Transverse colon (tissue), 4 donors: ENCODE data around the gene NFS1. TPM values are rescaled to one million over a fixed set of nuclear protein-coding genes. Genes with fewer than 3 reads are reported as not detected.

Experiments used
- DNase-seq: peaks from one replicate; pipeline ENCODE4 v3.0.0-alpha.2; 2019
- H3K27ac ChIP-seq, 4 donors: fragments of 200-600 bp; sonication (generic); 2 replicates each; pipeline ENCODE4 v1.5.1; 2016 to 2018; ENCODE audit warnings: inconsistent platforms in 4 of 4
- H3K27me3 ChIP-seq: fragments of 200-600 bp; sonication (generic); 2 replicates; pipeline ENCODE4 v1.5.1; 2017; ENCODE audit warnings: inconsistent platforms
- H3K36me3 ChIP-seq, 4 donors: fragments of 200-600 bp; sonication (generic); 2 replicates each; pipeline ENCODE4 v1.5.1; 2017 to 2019; ENCODE audit warnings: inconsistent platforms in 4 of 4
- H3K4me1 ChIP-seq, 4 donors: fragments of 200-600 bp; sonication (generic); 2 replicates each; pipeline ENCODE4 v1.5.1; 2017 to 2020; ENCODE audit warnings: inconsistent platforms in 4 of 4
- H3K4me3 ChIP-seq, 4 donors: fragments of 200-600 bp; sonication (generic); 1 replicate in 1 of 4; 2 replicates in 3 of 4; pipeline versions ENCODE4 v1.5.1 to v1.6.1; 2017 to 2019; ENCODE audit warnings: inconsistent platforms in 4 of 4
- H3K9me3 ChIP-seq, 2 donors: fragments of 200-600 bp; sonication (generic); 2 replicates each; pipeline ENCODE4 v1.5.1; 2017 to 2019; ENCODE audit warnings: inconsistent platforms in 2 of 2
- CTCF ChIP-seq, 5 experiments: fragments of 200-600 bp in 3 of 5; fragments of 450-650 bp in 2 of 5; sonication (generic) in 3 of 5; IDR thresholded peaks; 1 replicate in 2 of 5; 2 replicates in 3 of 5; pipeline ENCODE4 v1.5.1; 2016 to 2017; ENCODE audit warnings: antibody characterized with exemption in 5 of 5, inconsistent platforms in 3 of 5, mild to moderate bottlenecking in 2 of 5, moderate library complexity in 1 of 5
- EP300 ChIP-seq: sonication (generic); formaldehyde crosslinking; IDR thresholded peaks from one replicate; pipeline ENCODE4 v1.6.1; 2017; ENCODE audit warnings: antibody characterized with exemption, low read depth
- POLR2A ChIP-seq: fragments of 450-650 bp; IDR thresholded peaks from one replicate; pipeline ENCODE4 v1.6.1; 2016; ENCODE audit warnings: antibody characterized with exemption, mild to moderate bottlenecking, moderate library complexity
- POLR2AphosphoS5 ChIP-seq, 3 donors: sonication (generic); formaldehyde crosslinking; IDR thresholded peaks; one replicate each; pipeline ENCODE4 v1.6.1; 2016; ENCODE audit warnings: antibody characterized with exemption in 3 of 3
- WGBS, 2 donors: methylation state at CpG; one replicate each; pipeline ENCODE4 v1.1.5; 2018; ENCODE audit warnings: low coverage in 1 of 2; 5-methylcytosine and 5-hydroxymethylcytosine counted together
- in situ Hi-C, 4 donors: fragments of 200-750 bp; cut with MboI; loops; one replicate each; pipeline versions ENCODE4 v1.15.0 to v1.15.1; 2017; ENCODE audit warnings: low sequenced_read_pairs in 3 of 4, low pct_ligation_motif_present in 1 of 4, low pct_unique_long_range_greater_than_20kb in 1 of 4
- intact Hi-C: fragments of 100-400 bp; cut with DNase I; formaldehyde crosslinking; loops from one replicate; pipeline ENCODE4 v1.15.1; 2023; ENCODE audit warnings: low total_unique reads
- total RNA-seq, 4 donors: library from RNA; depleted of rRNA; stranded (reverse); fragments of >200 nt; gene quantifications; one replicate each; pipeline ENCODE4 v1.1.0, GENCODE V29; 2016

Gene NFS1
- total RNA-seq, 4 donors from 2014 or later: 28.4 to 54.1 (median 42.0) TPM

DNA sequence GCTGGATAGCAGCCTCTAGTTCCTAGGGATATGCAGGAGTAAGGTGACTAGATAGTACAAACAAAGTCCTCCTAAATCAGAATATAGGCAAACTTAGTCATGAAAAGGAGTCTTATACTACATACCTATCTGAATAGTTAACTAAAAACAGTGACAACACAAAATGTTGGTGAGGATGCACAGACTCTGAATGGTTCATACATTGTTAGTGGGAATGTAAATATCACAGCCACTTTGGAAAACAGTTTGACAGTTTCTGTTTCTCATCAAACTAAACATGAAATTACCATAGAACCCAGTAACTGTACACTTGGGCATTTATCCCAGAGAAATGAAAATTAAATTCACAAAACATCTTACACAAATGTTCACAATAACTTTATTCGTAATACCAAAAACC is 17.2 kb downstream of the NFS1 start:
- intact Hi-C loops: no loop called here
- no peak for DNase-seq
- TF ChIP-seq CTCF (IDR thresholded peaks at IDR 0.05) (no peak), POLR2AphosphoS5 (IDR thresholded peaks at IDR 0.05) (peak in 1 of 3 donors; percentile 32)
- Histone ChIP-seq H3K27ac (peak overlapping the region in 1 of 4 donors; percentile 1), H3K4me1 (no peaks in the 10 kb centered on the region), H3K9me3 (no peaks in the 10 kb centered on the region), H3K27me3 (no peaks in the 10 kb centered on the region), H3K4me3 (no peak overlapping the region), H3K36me3 (peaks cover 0 to 9% (median 3%) of the 10 kb centered on the region in 4 donors)
- in situ Hi-C loops: no loop called here
- 86 to 92% methylated on average over 1 of the region's 1 CpG for WGBS, 2 donors

DNA sequence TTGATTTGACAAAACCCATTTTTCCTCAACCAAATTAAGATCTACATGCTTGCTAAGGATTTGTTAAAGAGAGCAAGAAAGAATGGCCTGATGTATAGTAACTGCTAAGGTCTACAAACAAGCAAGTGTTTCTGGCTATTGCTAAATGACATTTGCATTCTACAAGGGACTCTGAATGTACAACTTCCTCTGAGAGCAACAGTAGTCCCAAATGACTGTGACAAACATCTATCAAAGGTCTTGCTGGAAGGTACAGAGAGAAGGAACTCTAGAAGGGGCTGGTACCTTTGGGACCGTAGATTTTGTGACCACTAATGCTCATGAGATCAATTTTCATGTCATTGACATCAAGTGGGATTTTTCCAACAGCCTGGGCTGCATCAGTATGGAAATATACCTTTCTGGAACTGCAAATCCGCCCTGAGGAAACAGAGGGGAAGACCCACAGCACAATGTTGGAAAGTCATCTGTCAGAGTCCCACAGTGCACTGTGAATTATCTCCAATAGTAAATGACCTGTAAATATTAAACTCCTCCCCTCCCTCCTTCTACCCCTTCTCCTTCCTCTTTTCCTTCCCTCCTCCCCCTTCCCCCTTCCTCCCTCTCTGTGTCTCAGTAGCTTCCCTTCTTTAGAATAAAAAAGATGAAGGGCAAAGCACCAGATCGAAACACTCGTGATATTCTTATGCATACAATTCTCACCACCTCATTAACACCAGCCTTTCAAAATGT is 18.5 kb downstream of the NFS1 start:
- intact Hi-C loops (no loop called here), in situ Hi-C loops (no loop called here)
- Histone ChIP-seq H3K4me3 (no peak overlapping the region), H3K27me3 (no peaks in the 10 kb centered on the region), H3K27ac (no peak overlapping the region), H3K4me1 (no peaks in the 10 kb centered on the region), H3K9me3 (no peaks in the 10 kb centered on the region), H3K36me3 (peaks cover 0 to 8% (median 3%) of the 10 kb centered on the region in 4 donors)
- TF ChIP-seq EP300 (no peak), POLR2A (no peak), CTCF (IDR thresholded peaks at IDR 0.05) (no peak), POLR2AphosphoS5 (IDR thresholded peaks at IDR 0.05) (no peak)
- 60 to 71% methylated on average over 2 to 4 of the region's 4 CpGs for WGBS, 2 donors
- DNase-seq: no peak

- WGBS, 2 donors: 96 to 100% methylated on average over 2 to 8 of the region's 8 CpGs
- Histone ChIP-seq H3K9me3 (no peaks in the 10 kb centered on the region), H3K27ac (no peak overlapping the region), H3K36me3 (peaks cover 0 to 38% (median 19%) of the 10 kb centered on the region in 4 donors), H3K27me3 (no peaks in the 10 kb centered on the region), H3K4me1 (no peaks in the 10 kb centered on the region), H3K4me3 (no peak overlapping the region)
- TF ChIP-seq EP300: no peak
- no peak for TF ChIP-seq CTCF (IDR thresholded peaks at IDR 0.05)
- TF ChIP-seq POLR2A: no peak
- TF ChIP-seq POLR2AphosphoS5 (IDR thresholded peaks at IDR 0.05): no peak
- intact Hi-C loops (no loop called here), in situ Hi-C loops (no loop called here)
- no peak for DNase-seq
Measured at GRCh38 chr20:35674921-35675320, 24.2 kb downstream of the NFS1 start.

DNA sequence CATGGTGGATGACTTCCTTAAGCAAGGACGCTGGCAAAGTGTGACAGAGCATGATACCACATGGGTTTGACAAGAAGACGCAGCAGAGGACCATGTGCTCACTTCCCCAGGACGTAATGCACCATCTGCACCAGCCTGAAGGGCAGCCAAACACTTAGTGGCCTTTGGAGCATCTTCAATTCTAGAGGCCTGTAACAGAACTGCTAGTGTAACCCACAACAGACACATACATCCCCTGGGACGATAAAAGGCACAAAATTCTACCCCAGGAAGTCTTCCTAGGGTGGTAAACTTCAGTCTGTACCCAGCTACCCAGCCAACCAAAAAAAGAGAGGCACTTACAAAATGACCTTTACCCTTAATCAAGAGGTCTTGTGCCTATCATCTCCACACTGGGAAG is 25.3 kb downstream of the NFS1 start:
- TF ChIP-seq EP300 (no peak), POLR2A (no peak)
- H3K9me3 ChIP-seq: no peaks in the 10 kb centered on the region
- no peak overlapping the region for H3K27ac ChIP-seq
- in situ Hi-C loops (no loop called here), intact Hi-C loops (no loop called here)
- H3K27me3 ChIP-seq: no peaks in the 10 kb centered on the region
- peaks cover 0 to 45% (median 19%) of the 10 kb centered on the region in 4 donors for H3K36me3 ChIP-seq
- no peak overlapping the region for H3K4me3 ChIP-seq
- DNase-seq: no peak
- WGBS, 2 donors: 80 to 94% methylated on average over 1 to 4 of the region's 4 CpGs
- H3K4me1 ChIP-seq: no peaks in the 10 kb centered on the region
